IMR-90 (cell line): ENCODE measurements around the gene PTCD2. TPM values are rescaled to one million over a fixed set of nuclear protein-coding genes. Genes with fewer than 3 reads are reported as not detected.

Experiments used
- ATAC-seq: fragments of 200-7000 bp; cut with Tn5 transposase; 2 replicates; pipeline ENCODE4 v1.9.1; 2020; ENCODE audit warnings: low read depth, mild to moderate bottlenecking, moderate library complexity
- BruUV-seq: library from RNA; stranded (reverse); fragments of 400-500 nt; replicated peaks from 2 replicates; lab custom pipeline; 2021; lab: Mats Ljungman, UMichigan
- CTCF ChIA-PET: fragments of 300-600 bp; formaldehyde crosslinking; extraction: SDS; loops from one replicate; lab custom pipeline; 2021; ENCODE audit warnings: antibody characterized with exemption; lab: Yijun Ruan, JAX
- POLR2A ChIA-PET: fragments of 300-600 bp; sonication (Branson Sonifier 250); formaldehyde crosslinking; loops from one replicate; lab custom pipeline; 2022; ENCODE audit warnings: antibody characterized with exemption; ENCODE audit not compliant: unreplicated experiment; lab: Charles Lee
- DNase-seq: peaks from one replicate; pipeline ENCODE4 v3.0.0; 2013
- H2AFZ ChIP-seq: replicated peaks from 2 replicates; pipeline ENCODE3; 2013; ENCODE audit warnings: low read length, mild to moderate bottlenecking; ENCODE audit not compliant: poor library complexity
- H2AK5ac ChIP-seq: 2 replicates; pipeline ENCODE4 v1.6.1; 2013; ENCODE audit warnings: low read depth, low read length, inconsistent platforms
- H2AK9ac ChIP-seq: replicated peaks from 2 replicates; pipeline ENCODE3; 2013; ENCODE audit warnings: mild to moderate bottlenecking, low read depth, low read length, moderate library complexity; ENCODE audit not compliant: poor library complexity
- H2BK120ac ChIP-seq: 2 replicates; pipeline ENCODE4 v1.6.1; 2013; ENCODE audit warnings: low read depth, low read length, inconsistent platforms
- H2BK15ac ChIP-seq: 3 replicates; pipeline ENCODE4 v1.6.1; 2013; ENCODE audit warnings: low read depth, low read length, inconsistent platforms
- H2BK20ac ChIP-seq: 2 replicates; pipeline ENCODE4 v1.6.1; 2013; ENCODE audit warnings: low read depth, mild to moderate bottlenecking, inconsistent platforms, low read length, moderate library complexity
- H2BK5ac ChIP-seq: 2 replicates; pipeline ENCODE4 v1.6.1; 2013; ENCODE audit warnings: mild to moderate bottlenecking, low read depth, low read length, inconsistent platforms; ENCODE audit not compliant: poor library complexity, severe bottlenecking
- H3K14ac ChIP-seq: replicated peaks from 2 replicates; pipeline ENCODE4 v1.6.1; 2013; ENCODE audit warnings: low read depth, low read length, inconsistent platforms
- H3K18ac ChIP-seq: 2 replicates; pipeline ENCODE4 v1.6.1; 2013; ENCODE audit warnings: low read depth, low read length, control low read depth
- H3K23ac ChIP-seq: 2 replicates; pipeline ENCODE4 v1.6.1; 2013; ENCODE audit warnings: low read depth, low read length, inconsistent platforms
- H3K27ac ChIP-seq: 2 replicates; pipeline ENCODE4 v1.5.1; 2013; ENCODE audit warnings: mild to moderate bottlenecking, control low read depth, low read length; ENCODE audit not compliant: insufficient read depth
- H3K27me3 ChIP-seq: 2 replicates; pipeline ENCODE4 v1.6.1; 2013; ENCODE audit warnings: low read length; ENCODE audit not compliant: control insufficient read depth, insufficient read depth
- H3K36me3 ChIP-seq: 2 replicates; pipeline ENCODE4 v1.6.1; 2013; ENCODE audit warnings: low read length, mixed read lengths; ENCODE audit not compliant: control insufficient read depth, insufficient read depth
- H3K4ac ChIP-seq: 2 replicates; pipeline ENCODE4 v1.6.1; 2013; ENCODE audit warnings: low read depth, low read length, inconsistent platforms
- H3K4me1 ChIP-seq: 2 replicates; pipeline ENCODE4 v1.6.1; 2013; ENCODE audit warnings: low read length, mixed read lengths; ENCODE audit not compliant: control insufficient read depth, insufficient read depth
- H3K4me2 ChIP-seq: 2 replicates; pipeline ENCODE4 v1.6.1; 2013; ENCODE audit warnings: low read depth, mild to moderate bottlenecking, control low read depth, low read length, moderate library complexity
- H3K4me3 ChIP-seq: 2 replicates; pipeline ENCODE4 v1.5.1; 2013; ENCODE audit warnings: low read depth, mild to moderate bottlenecking, control low read depth, low read length, moderate library complexity; ENCODE audit not compliant: insufficient read depth
- H3K56ac ChIP-seq: 2 replicates; pipeline ENCODE4 v1.6.1; 2013; ENCODE audit warnings: low read length, inconsistent platforms; ENCODE audit not compliant: insufficient read depth; ENCODE audit errors: extremely low read depth
- H3K79me1 ChIP-seq, 2 experiments: 2 replicates each; pipeline ENCODE4 v1.6.1; 2013; ENCODE audit warnings: low read length in 2 of 2, inconsistent platforms in 1 of 2, low read depth in 1 of 2
- H3K9ac ChIP-seq: 2 replicates; pipeline ENCODE4 v1.6.1; 2013; ENCODE audit warnings: low read depth, low read length, control low read depth
- H3K9me1 ChIP-seq: 2 replicates; pipeline ENCODE4 v1.6.1; 2013; ENCODE audit warnings: low read length, inconsistent platforms; ENCODE audit not compliant: insufficient read depth
- H3K9me3 ChIP-seq: 2 replicates; pipeline ENCODE4 v1.6.1; 2013; ENCODE audit warnings: low read length; ENCODE audit not compliant: control insufficient read depth, insufficient read depth
- H4K20me1 ChIP-seq: 2 replicates; pipeline ENCODE4 v1.6.1; 2013; ENCODE audit warnings: low read length, inconsistent platforms; ENCODE audit not compliant: insufficient read depth
- H4K5ac ChIP-seq: 2 replicates; pipeline ENCODE4 v1.6.1; 2013; ENCODE audit warnings: mild to moderate bottlenecking, low read depth, low read length, control low read depth
- H4K8ac ChIP-seq, 2 experiments: 2 replicates each; pipeline ENCODE4 v1.6.1; 2013; ENCODE audit warnings: low read depth in 2 of 2, low read length in 2 of 2, control low read depth in 1 of 2, inconsistent platforms in 1 of 2
- H4K91ac ChIP-seq: 2 replicates; pipeline ENCODE4 v1.6.1; 2013; ENCODE audit warnings: low read depth, low read length, inconsistent platforms; ENCODE audit not compliant: insufficient read depth
- CEBPB ChIP-seq: IDR thresholded peaks from 2 replicates; pipeline ENCODE4 v1.6.1; 2012; ENCODE audit warnings: low read depth, low read length, improper control_type of control experiment
- SMC3 ChIP-seq: fragments of 150-350 bp; IDR thresholded peaks from 2 replicates; pipeline ENCODE4 v1.6.1; 2016; ENCODE audit warnings: low read depth, mild to moderate bottlenecking, antibody characterized with exemption, low read length, moderate library complexity
- WGBS, 2 experiments: methylation state at CpG; one replicate each; pipeline versions ENCODE4 v1.1.5 to v1.1.7; 2013; ENCODE audit warnings: missing lambda C conversion rate in 2 of 2; ENCODE audit not compliant: insufficient read length in 1 of 2; ENCODE audit errors: extremely low coverage in 2 of 2; 5-methylcytosine and 5-hydroxymethylcytosine counted together
- dilution Hi-C: fragments of 300-500 bp; cut with HindIII; formaldehyde crosslinking; loops from one replicate; pipeline ENCODE4 v1.14.3; 2018; ENCODE audit warnings: low sequenced_read_pairs; ENCODE audit not compliant: unreplicated experiment
- in situ Hi-C: fragments of 300-500 bp; cut with MboI; formaldehyde crosslinking; loops from 3 replicates; pipeline ENCODE4 v1.14.3; 2019; ENCODE audit warnings: low sequenced_read_pairs, inconsistent platforms, mixed read lengths
- intact Hi-C: fragments of 100-400 bp; cut with micrococcal nuclease; formaldehyde crosslinking; loops from 2 replicates; pipeline ENCODE4 v1.10.0; 2022
- polyA plus RNA-seq, 3 experiments: library from polyadenylated mRNA; depleted of rRNA; stranded (reverse); fragments of >200 nt; gene quantifications; 2 replicates each; pipeline ENCODE4 v1.2.3, GENCODE V29; 2012; ENCODE audit warnings: low replicate concordance in 1 of 3
- total RNA-seq: library from RNA; depleted of rRNA; stranded (reverse); fragments of >200 nt; gene quantifications from 2 replicates; pipeline ENCODE4 v1.2.3, GENCODE V29; 2012
- TF ChIP-seq, protein P1 (sequence below): conservative IDR thresholded peaks from 2 replicates; pipeline ENCODE4 v1.5.1; 2012; ENCODE audit warnings: mild to moderate bottlenecking, low read depth, low read length, improper control_type of control experiment

PTCD2 gene
- total and polyA plus RNA-seq, 2 of the 4 experiments (the other 2 are of a cell fraction): 6.5 to 9.9 TPM

DNA sequence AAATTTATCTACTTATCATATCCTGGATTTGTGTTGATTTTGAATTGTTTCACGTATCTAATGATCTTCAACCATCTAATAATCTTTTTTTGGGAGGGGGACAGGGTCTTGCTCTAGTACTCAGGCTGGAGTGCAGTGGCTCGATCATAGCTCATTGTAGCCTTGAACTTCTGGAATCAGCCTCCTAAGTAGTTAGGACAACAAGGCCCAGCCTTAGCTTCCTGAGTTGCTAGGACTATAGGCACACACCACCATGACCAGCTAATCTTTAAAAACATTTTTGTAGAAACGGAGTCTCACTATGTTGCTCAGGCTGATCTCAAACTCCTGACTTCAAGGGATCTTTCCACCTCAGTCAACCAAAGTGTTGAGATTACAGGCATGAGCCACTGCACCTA is 34.8 kb upstream of the PTCD2 start:
- ATAC-seq (no peak), DNase-seq (no peak)
- Histone ChIP-seq H3K23ac (peak overlapping the region; percentile 40; the same call in 1 of the 2 replicates), H2AFZ (no peak overlapping the region), H2BK15ac (no peak overlapping the region), H4K5ac (no peak overlapping the region; the same call in 1 of the 2 replicates), H3K18ac (no peak overlapping the region), H3K9ac (no peak overlapping the region), H3K9me1 (peaks cover 13% of the 10 kb centered on the region), H4K8ac (no peak overlapping the region), H3K36me3 (peaks cover 4% of the 10 kb centered on the region; the same call in 1 of the 2 replicates), H3K4me3 (no peak overlapping the region), H2AK9ac (no peak overlapping the region), H3K9me3 (no peaks in the 10 kb centered on the region), H2BK120ac (no peak overlapping the region), H4K91ac (no peak overlapping the region), H3K4me1 (peaks cover 7% of the 10 kb centered on the region), H2BK20ac (no peak overlapping the region), H3K79me1 (peaks cover 3 to 25% of the 10 kb centered on the region in 2 experiments), H3K27me3 (no peaks in the 10 kb centered on the region), H3K56ac (no peak overlapping the region), H2BK5ac (no peak overlapping the region), H3K27ac (no peak overlapping the region), H2AK5ac (no peak overlapping the region), H3K14ac (no peak overlapping the region), H4K20me1 (no peaks in the 10 kb centered on the region), H3K4ac (no peak overlapping the region), H3K4me2 (no peak overlapping the region)
- intact Hi-C loops: no loop called here
- dilution Hi-C loops: no loop called here
- TF ChIP-seq CEBPB (no peak), SMC3 (no peak)
- TF ChIP-seq, protein P1, sequence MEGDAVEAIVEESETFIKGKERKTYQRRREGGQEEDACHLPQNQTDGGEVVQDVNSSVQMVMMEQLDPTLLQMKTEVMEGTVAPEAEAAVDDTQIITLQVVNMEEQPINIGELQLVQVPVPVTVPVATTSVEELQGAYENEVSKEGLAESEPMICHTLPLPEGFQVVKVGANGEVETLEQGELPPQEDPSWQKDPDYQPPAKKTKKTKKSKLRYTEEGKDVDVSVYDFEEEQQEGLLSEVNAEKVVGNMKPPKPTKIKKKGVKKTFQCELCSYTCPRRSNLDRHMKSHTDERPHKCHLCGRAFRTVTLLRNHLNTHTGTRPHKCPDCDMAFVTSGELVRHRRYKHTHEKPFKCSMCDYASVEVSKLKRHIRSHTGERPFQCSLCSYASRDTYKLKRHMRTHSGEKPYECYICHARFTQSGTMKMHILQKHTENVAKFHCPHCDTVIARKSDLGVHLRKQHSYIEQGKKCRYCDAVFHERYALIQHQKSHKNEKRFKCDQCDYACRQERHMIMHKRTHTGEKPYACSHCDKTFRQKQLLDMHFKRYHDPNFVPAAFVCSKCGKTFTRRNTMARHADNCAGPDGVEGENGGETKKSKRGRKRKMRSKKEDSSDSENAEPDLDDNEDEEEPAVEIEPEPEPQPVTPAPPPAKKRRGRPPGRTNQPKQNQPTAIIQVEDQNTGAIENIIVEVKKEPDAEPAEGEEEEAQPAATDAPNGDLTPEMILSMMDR: no peak
- ChIA-PET CTCF (interaction anchor here (0.9 kb wide), 1 partner anchor 17 kb away, joined by 3 read pairs; no protein-coding TSS in a partner anchor), POLR2A (no interaction called here)
- no TSS peak for BruUV-seq
- in situ Hi-C loops: no loop called here
- WGBS, 2 experiments: no CpG with 5 or more reads among the region's 3 CpGs
